HepG2 (cell line): ENCODE data around the gene RBP2. TPM values are rescaled to one million over a fixed set of nuclear protein-coding genes. Genes with fewer than 3 reads are reported as not detected.

ENCODE experiments used
- ATAC-seq: fragments of 200-7000 bp; cut with Tn5 transposase; 3 replicates; pipeline ENCODE4 v1.9.1; 2020; ENCODE audit warnings: mild to moderate bottlenecking, moderate library complexity
- BruUV-seq: library from RNA; stranded (reverse); fragments of 400-500 nt; replicated peaks from 2 replicates; lab custom pipeline; 2021; lab: Mats Ljungman, UMichigan
- CTCF ChIA-PET: fragments of 300-600 bp; formaldehyde crosslinking; extraction: SDS; loops from one replicate; lab custom pipeline; 2021; ENCODE audit warnings: low total read pairs, inconsistent platforms, low intra/inter-chr PET ratio; lab: Yijun Ruan, JAX
- POLR2A ChIA-PET: fragments of 350-600 bp; sonication (Branson Sonifier 250); formaldehyde crosslinking; loops from one replicate; lab custom pipeline; 2020; ENCODE audit warnings: antibody characterized with exemption, inconsistent platforms; lab: Yijun Ruan, JAX
- DNase-seq: peaks from one replicate; pipeline ENCODE4 v3.0.0-alpha.2; 2015; ENCODE audit warnings: low spot score
- FAIRE-seq: peaks from 3 replicates; lab custom pipeline; 2011; peaks lifted over from hg19 to GRCh38; lab: Jason Lieb, UNC
- H2AFZ ChIP-seq: one replicate; pipeline ENCODE4 v1.6.1; 2011; ENCODE audit warnings: low read length, inconsistent platforms
- H3K27ac ChIP-seq: fragments of 300-600 bp; 3 replicates; pipeline ENCODE4 v1.8.0; 2011; ENCODE audit warnings: mixed run types, mild to moderate bottlenecking, mixed read lengths, low read length, inconsistent platforms; ENCODE audit not compliant: insufficient read depth; ENCODE audit errors: extremely low read length
- H3K27me3 ChIP-seq, 2 experiments: fragments of 200-600 bp in 1 of 2; 2 replicates in 1 of 2; 3 replicates in 1 of 2; pipeline versions ENCODE4 v1.6.0 to v1.8.0; 2011; ENCODE audit warnings: low read length in 2 of 2, mild to moderate bottlenecking in 2 of 2, moderate library complexity in 2 of 2, inconsistent platforms in 1 of 2; ENCODE audit not compliant: insufficient read depth in 2 of 2, control insufficient read depth in 1 of 2
- H3K36me3 ChIP-seq, 2 experiments: fragments of 200-600 bp in 1 of 2; replicated peaks in 1 of 2; 2 replicates in 1 of 2; 3 replicates in 1 of 2; pipeline versions ENCODE4 v1.5.1 to v1.8.0; 2011; ENCODE audit warnings: low read length in 2 of 2, inconsistent platforms in 1 of 2; ENCODE audit not compliant: insufficient read depth in 2 of 2, control insufficient read depth in 1 of 2
- H3K4me1 ChIP-seq: 2 replicates; pipeline ENCODE4 v1.5.1; 2012; ENCODE audit warnings: low read length, inconsistent platforms; ENCODE audit not compliant: insufficient read depth
- H3K4me2 ChIP-seq: 2 replicates; pipeline ENCODE4 v1.6.0; 2011; ENCODE audit warnings: low read depth, low read length, inconsistent platforms
- H3K4me3 ChIP-seq, 3 experiments: fragments of 200-600 bp in 1 of 3; sonication (generic), shearing (Covaris generic) in 1 of 3; replicated peaks in 1 of 3; 2 replicates each; pipeline ENCODE4 v1.5.1; 2011 to 2016; ENCODE audit warnings: low read length in 3 of 3, inconsistent platforms in 2 of 3, low read depth in 2 of 3, mild to moderate bottlenecking in 2 of 3, control low read depth in 1 of 3, mixed read lengths in 1 of 3; ENCODE audit not compliant: insufficient read depth in 1 of 3
- H3K79me2 ChIP-seq: one replicate; pipeline ENCODE4 v1.6.1; 2011; ENCODE audit warnings: low read length, inconsistent platforms; ENCODE audit not compliant: insufficient read depth
- H3K9ac ChIP-seq: 2 replicates; pipeline ENCODE4 v1.6.0; 2011; ENCODE audit warnings: mild to moderate bottlenecking, low read depth, low read length, inconsistent platforms; ENCODE audit not compliant: insufficient read depth
- H3K9me3 ChIP-seq: 2 replicates; pipeline ENCODE4 v1.5.1; 2012; ENCODE audit warnings: mild to moderate bottlenecking, low read length
- H4K20me1 ChIP-seq: 2 replicates; pipeline ENCODE4 v1.6.0; 2011; ENCODE audit warnings: inconsistent platforms, mild to moderate bottlenecking, low read length, moderate library complexity; ENCODE audit not compliant: insufficient read depth
- AGO2 ChIP-seq: fragments of 200-400 bp; formaldehyde crosslinking; optimal IDR thresholded peaks from 2 replicates; pipeline ENCODE3; 2017; ENCODE audit warnings: mild to moderate bottlenecking, low read depth, low read length, moderate library complexity
- BRD4 ChIP-seq: sonication (generic); formaldehyde crosslinking; IDR thresholded peaks from 2 replicates; pipeline ENCODE4 v1.4.0; 2020; ENCODE audit warnings: missing genetic modification reagents
- FOXO1 ChIP-seq: sonication (generic); formaldehyde crosslinking; IDR thresholded peaks from 2 replicates; pipeline ENCODE4 v1.4.0; 2020; ENCODE audit warnings: missing genetic modification reagents
- HHEX ChIP-seq: IDR thresholded peaks from 2 replicates; pipeline ENCODE4 v1.6.1; 2016; ENCODE audit warnings: control low read depth
- KLF13 ChIP-seq: sonication (generic); formaldehyde crosslinking; IDR thresholded peaks from 2 replicates; pipeline ENCODE4 v1.4.0; 2020; ENCODE audit warnings: mild to moderate bottlenecking, missing genetic modification reagents
- MAFG ChIP-seq: sonication (generic); formaldehyde crosslinking; IDR thresholded peaks from 2 replicates; pipeline ENCODE4 v1.5.1; 2020; ENCODE audit warnings: mild to moderate bottlenecking, missing genetic modification reagents
- NFATC3 ChIP-seq: sonication (generic); formaldehyde crosslinking; IDR thresholded peaks from 2 replicates; pipeline ENCODE4 v1.5.1; 2020; ENCODE audit warnings: mild to moderate bottlenecking, missing genetic modification reagents
- NFE2L2 ChIP-seq: fragments of 150-350 bp; IDR thresholded peaks from 2 replicates; pipeline ENCODE4 v1.6.1; 2014; ENCODE audit warnings: low read length
- SMYD3 ChIP-seq: sonication (generic); formaldehyde crosslinking; IDR thresholded peaks from 2 replicates; pipeline ENCODE4 v1.8.1; 2023; ENCODE audit warnings: mild to moderate bottlenecking, missing genetic modification reagents
- ZBTB7A ChIP-seq: sonication (generic); formaldehyde crosslinking; IDR thresholded peaks from 2 replicates; pipeline ENCODE4 v1.8.0; 2022; ENCODE audit warnings: mild to moderate bottlenecking, missing genetic modification reagents
- ZNF549 ChIP-seq: sonication (generic); formaldehyde crosslinking; IDR thresholded peaks from 2 replicates; pipeline ENCODE4 v1.5.0; 2020; ENCODE audit warnings: missing genetic modification reagents
- ZNF746 ChIP-seq: sonication (generic); formaldehyde crosslinking; IDR thresholded peaks from 2 replicates; pipeline ENCODE4 v1.8.0; 2022; ENCODE audit warnings: mild to moderate bottlenecking, missing genetic modification reagents
- ZNF747 ChIP-seq: sonication (generic); formaldehyde crosslinking; IDR thresholded peaks from 2 replicates; pipeline ENCODE4 v1.8.1; 2023; ENCODE audit warnings: missing genetic modification reagents, mild to moderate bottlenecking, borderline replicate concordance
- WGBS: methylation state at CpG from one replicate; pipeline ENCODE4 v1.1.6; 2017; ENCODE audit warnings: low lambda C conversion rate; 5-methylcytosine and 5-hydroxymethylcytosine counted together
- in situ Hi-C: cut with HindIII; loops from 2 replicates; pipeline ENCODE4 v1.10.0; 2017; ENCODE audit warnings: low pct_unique_long_range_greater_than_20kb; ENCODE audit not compliant: extremely low pct_ligation_motif_present
- intact Hi-C: fragments of 100-400 bp; cut with micrococcal nuclease; formaldehyde crosslinking; loops from one replicate; pipeline ENCODE4 v1.10.0; 2022; ENCODE audit not compliant: unreplicated experiment
- polyA plus RNA-seq, 8 experiments: library from polyadenylated mRNA; depleted of rRNA in 3 of 8; stranded (reverse) in 7 of 8; unstranded in 1 of 8; fragments of >200 nt; fragmentation: Illumina TruSeq in 4 of 8; extraction: Trizol in 4 of 8; gene quantifications; 2 replicates each; pipeline versions ENCODE4 v1.2.1 to v1.2.3, GENCODE V29; 2011 to 2016; ENCODE audit warnings: low read depth in 4 of 8, missing spikeins in 1 of 8, mixed read lengths in 1 of 8; ENCODE audit not compliant: insufficient read depth in 1 of 8
- total RNA-seq, 5 experiments: library from RNA; depleted of rRNA; stranded (reverse); fragments of >200 nt; fragmentation: Illumina TruSeq; extraction: Trizol; gene quantifications; 2 replicates each; pipeline ENCODE4 v1.2.3, GENCODE V29; 2016; ENCODE audit warnings: low read depth in 1 of 5
- TF ChIP-seq, protein P1 (sequence below): sonication (generic); formaldehyde crosslinking; IDR thresholded peaks from one replicate; pipeline ENCODE4 v1.5.1; 2020; ENCODE audit warnings: mild to moderate bottlenecking, missing genetic modification reagents; ENCODE audit errors: not compliant biosample characterization
- TF ChIP-seq, protein P2 (sequence below): sonication (generic); formaldehyde crosslinking; IDR thresholded peaks from 2 replicates; pipeline ENCODE4 v1.8.0; 2022; ENCODE audit warnings: missing genetic modification reagents, mild to moderate bottlenecking, inconsistent platforms, borderline replicate concordance
- TF ChIP-seq, protein P3 (sequence below): IDR thresholded peaks from 2 replicates; pipeline ENCODE4 v1.6.1; 2016

Gene RBP2
- total and polyA plus RNA-seq, 2 of the 13 experiments (the other 11 are each of a cell fraction or from before 2014, with no cell fraction given) = 0.17 to 2.5 TPM

DNA sequence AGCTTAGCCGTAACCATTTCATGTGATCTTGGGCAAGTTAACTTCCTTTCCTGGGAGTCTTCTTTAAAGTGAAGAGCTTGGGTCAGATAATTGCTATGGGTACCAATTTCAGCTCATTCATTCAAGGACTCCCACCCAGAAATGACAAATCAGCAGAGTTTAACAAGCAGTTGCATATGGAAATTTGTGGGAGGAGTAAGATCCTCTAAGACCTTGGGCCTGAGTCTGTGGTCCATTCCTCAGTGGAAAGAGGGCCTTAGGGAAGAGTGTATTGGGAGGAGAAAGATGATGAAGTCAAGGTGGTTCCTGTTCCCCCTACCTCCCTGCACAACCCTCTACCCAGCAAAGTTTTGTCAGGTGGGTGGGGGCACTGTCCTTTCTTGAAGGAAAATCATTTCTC lies 42.1 kb downstream of the RBP2 start:
- no peaks in the 10 kb centered on the region for H4K20me1 ChIP-seq
- BruUV-seq = no TSS peak
- TF ChIP-seq BRD4 (CRISPR knock-in tag) = no peak
- TF ChIP-seq, protein P1, sequence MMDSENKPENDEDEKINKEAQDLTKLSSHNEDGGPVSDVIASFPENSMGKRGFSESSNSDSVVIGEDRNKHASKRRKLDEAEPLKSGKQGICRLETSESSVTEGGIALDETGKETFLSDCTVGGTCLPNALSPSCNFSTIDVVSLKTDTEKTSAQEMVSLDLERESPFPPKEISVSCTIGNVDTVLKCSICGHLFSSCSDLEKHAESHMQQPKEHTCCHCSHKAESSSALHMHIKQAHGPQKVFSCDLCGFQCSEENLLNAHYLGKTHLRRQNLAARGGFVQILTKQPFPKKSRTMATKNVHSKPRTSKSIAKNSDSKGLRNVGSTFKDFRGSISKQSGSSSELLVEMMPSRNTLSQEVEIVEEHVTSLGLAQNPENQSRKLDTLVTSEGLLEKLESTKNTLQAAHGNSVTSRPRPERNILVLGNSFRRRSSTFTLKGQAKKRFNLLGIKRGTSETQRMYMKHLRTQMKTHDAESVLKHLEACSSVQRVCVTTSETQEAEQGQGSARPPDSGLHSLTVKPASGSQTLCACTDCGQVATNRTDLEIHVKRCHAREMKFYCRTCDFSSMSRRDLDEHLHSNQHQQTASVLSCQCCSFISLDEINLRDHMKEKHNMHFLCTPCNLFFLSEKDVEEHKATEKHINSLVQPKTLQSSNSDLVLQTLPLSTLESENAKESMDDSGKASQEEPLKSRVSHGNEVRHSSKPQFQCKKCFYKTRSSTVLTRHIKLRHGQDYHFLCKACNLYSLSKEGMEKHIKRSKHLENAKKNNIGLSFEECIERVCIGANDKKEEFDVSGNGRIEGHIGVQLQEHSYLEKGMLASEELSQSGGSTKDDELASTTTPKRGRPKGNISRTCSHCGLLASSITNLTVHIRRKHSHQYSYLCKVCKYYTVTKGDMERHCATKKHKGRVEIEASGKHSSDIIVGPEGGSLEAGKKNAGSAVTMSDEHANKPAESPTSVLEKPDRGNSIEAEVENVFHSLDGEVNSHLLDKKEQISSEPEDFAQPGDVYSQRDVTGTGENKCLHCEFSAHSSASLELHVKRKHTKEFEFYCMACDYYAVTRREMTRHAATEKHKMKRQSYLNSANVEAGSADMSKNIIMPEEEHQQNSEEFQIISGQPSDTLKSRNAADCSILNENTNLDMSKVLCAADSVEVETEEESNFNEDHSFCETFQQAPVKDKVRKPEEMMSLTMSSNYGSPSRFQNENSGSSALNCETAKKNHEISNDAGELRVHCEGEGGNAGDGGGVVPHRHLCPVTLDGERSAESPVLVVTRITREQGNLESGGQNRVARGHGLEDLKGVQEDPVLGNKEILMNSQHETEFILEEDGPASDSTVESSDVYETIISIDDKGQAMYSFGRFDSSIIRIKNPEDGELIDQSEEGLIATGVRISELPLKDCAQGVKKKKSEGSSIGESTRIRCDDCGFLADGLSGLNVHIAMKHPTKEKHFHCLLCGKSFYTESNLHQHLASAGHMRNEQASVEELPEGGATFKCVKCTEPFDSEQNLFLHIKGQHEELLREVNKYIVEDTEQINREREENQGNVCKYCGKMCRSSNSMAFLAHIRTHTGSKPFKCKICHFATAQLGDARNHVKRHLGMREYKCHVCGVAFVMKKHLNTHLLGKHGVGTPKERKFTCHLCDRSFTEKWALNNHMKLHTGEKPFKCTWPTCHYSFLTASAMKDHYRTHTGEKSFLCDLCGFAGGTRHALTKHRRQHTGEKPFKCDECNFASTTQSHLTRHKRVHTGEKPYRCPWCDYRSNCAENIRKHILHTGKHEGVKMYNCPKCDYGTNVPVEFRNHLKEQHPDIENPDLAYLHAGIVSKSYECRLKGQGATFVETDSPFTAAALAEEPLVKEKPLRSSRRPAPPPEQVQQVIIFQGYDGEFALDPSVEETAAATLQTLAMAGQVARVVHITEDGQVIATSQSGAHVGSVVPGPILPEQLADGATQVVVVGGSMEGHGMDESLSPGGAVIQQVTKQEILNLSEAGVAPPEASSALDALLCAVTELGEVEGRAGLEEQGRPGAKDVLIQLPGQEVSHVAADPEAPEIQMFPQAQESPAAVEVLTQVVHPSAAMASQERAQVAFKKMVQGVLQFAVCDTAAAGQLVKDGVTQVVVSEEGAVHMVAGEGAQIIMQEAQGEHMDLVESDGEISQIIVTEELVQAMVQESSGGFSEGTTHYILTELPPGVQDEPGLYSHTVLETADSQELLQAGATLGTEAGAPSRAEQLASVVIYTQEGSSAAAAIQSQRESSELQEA (CRISPR knock-in tag) = no peak
- no peak for TF ChIP-seq HHEX (CRISPR knock-in tag)
- TF ChIP-seq NFE2L2 = no peak
- TF ChIP-seq SMYD3 (CRISPR knock-in tag) = no peak
- no peak for TF ChIP-seq MAFG (CRISPR knock-in tag)
- TF ChIP-seq ZBTB7A = no peak
- TF ChIP-seq, protein P2, sequence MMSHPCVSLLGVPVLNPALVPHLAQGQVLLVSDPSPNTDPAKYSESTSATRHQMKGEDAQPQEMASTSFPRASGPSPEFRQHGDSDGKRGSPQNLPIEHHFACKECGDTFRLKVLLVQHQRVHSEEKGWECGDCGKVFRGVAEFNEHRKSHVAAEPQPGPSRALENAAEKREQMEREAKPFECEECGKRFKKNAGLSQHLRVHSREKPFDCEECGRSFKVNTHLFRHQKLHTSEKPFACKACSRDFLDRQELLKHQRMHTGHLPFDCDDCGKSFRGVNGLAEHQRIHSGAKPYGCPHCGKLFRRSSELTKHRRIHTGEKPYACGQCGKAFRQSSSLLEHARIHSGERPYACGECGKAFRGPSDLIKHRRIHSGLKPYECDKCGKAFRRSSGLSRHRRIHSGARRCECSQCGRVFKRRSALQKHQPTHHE (CRISPR knock-in tag) = no peak
- no peak for TF ChIP-seq AGO2
- no peak for TF ChIP-seq NFATC3
- no peak for TF ChIP-seq ZNF747 (CRISPR knock-in tag)
- TF ChIP-seq, protein P3, sequence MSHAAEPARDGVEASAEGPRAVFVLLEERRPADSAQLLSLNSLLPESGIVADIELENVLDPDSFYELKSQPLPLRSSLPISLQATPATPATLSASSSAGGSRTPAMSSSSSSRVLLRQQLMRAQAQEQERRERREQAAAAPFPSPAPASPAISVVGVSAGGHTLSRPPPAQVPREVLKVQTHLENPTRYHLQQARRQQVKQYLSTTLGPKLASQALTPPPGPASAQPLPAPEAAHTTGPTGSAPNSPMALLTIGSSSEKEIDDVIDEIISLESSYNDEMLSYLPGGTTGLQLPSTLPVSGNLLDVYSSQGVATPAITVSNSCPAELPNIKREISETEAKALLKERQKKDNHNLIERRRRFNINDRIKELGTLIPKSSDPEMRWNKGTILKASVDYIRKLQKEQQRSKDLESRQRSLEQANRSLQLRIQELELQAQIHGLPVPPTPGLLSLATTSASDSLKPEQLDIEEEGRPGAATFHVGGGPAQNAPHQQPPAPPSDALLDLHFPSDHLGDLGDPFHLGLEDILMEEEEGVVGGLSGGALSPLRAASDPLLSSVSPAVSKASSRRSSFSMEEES (CRISPR knock-in tag) = no peak
- no peak for TF ChIP-seq KLF13 (CRISPR knock-in tag)
- no peak for TF ChIP-seq ZNF746 (CRISPR knock-in tag)
- TF ChIP-seq FOXO1 = no peak
- TF ChIP-seq ZNF549 (CRISPR knock-in tag) = no peak
- no peak overlapping the region for H3K27ac ChIP-seq
- H3K9ac ChIP-seq = no peak overlapping the region
- H3K4me2 ChIP-seq = no peak overlapping the region
- H3K4me1 ChIP-seq = no peaks in the 10 kb centered on the region
- DNase-seq = no peak
- intact Hi-C loops (no loop called here), in situ Hi-C loops (no loop called here)
- no peaks in the 10 kb centered on the region for H3K27me3 ChIP-seq
- no peak overlapping the region for H3K4me3 ChIP-seq
- no peak for ATAC-seq
- H2AFZ ChIP-seq = no peak overlapping the region
- no peaks in the 10 kb centered on the region for H3K36me3 ChIP-seq
- H3K9me3 ChIP-seq = no peaks in the 10 kb centered on the region
- POLR2A ChIA-PET = no interaction called here
- H3K79me2 ChIP-seq = no peaks in the 10 kb centered on the region
- CTCF ChIA-PET = no interaction called here
- no peak for FAIRE-seq
- 82% methylated on average over 1 of the region's 1 CpG for WGBS
